Astrocyte (in vitro differentiated cells and primary cell): Measurements from ENCODE around the gene DYNC1I1. TPM values are rescaled to one million over a fixed set of nuclear protein-coding genes. Genes with fewer than 3 reads are reported as not detected.

Experiments used
- DNase-seq: peaks from one replicate; pipeline ENCODE4 v3.0.0-alpha.2; 2010; ENCODE audit warnings: low read depth
- FAIRE-seq: peaks from 2 replicates; lab custom pipeline; 2011; peaks lifted over from hg19 to GRCh38; lab: Jason Lieb, UNC
- H2AFZ ChIP-seq: 2 replicates; pipeline ENCODE4 v1.6.0; 2012; ENCODE audit warnings: low read depth, low read length, inconsistent platforms
- H3K27ac ChIP-seq: 2 replicates; pipeline ENCODE4 v1.5.1; 2011; ENCODE audit warnings: low read depth, low read length, inconsistent platforms
- H3K27me3 ChIP-seq: 2 replicates; pipeline ENCODE4 v1.6.0; 2011; ENCODE audit warnings: low read length, inconsistent platforms; ENCODE audit not compliant: insufficient read depth
- H3K36me3 ChIP-seq: 2 replicates; pipeline ENCODE4 v1.5.1; 2011; ENCODE audit warnings: low read length, inconsistent platforms; ENCODE audit not compliant: insufficient read depth
- H3K4me1 ChIP-seq: 2 replicates; pipeline ENCODE4 v1.5.1; 2011; ENCODE audit warnings: low read length, inconsistent platforms; ENCODE audit not compliant: insufficient read depth
- H3K4me2 ChIP-seq: 2 replicates; pipeline ENCODE4 v1.6.0; 2012; ENCODE audit warnings: low read length, inconsistent platforms
- H3K4me3 ChIP-seq: 2 replicates; pipeline ENCODE4 v1.5.1; 2011; ENCODE audit warnings: low read depth, mild to moderate bottlenecking, low read length, inconsistent platforms; ENCODE audit not compliant: insufficient read depth
- H3K79me2 ChIP-seq: 2 replicates; pipeline ENCODE4 v1.6.0; 2012; ENCODE audit warnings: mild to moderate bottlenecking, low read length, inconsistent platforms; ENCODE audit not compliant: insufficient read depth
- H3K9ac ChIP-seq: 2 replicates; pipeline ENCODE4 v1.6.0; 2012; ENCODE audit warnings: mild to moderate bottlenecking, low read length, inconsistent platforms
- H3K9me3 ChIP-seq: 2 replicates; pipeline ENCODE4 v1.5.1; 2012; ENCODE audit warnings: low read depth, mild to moderate bottlenecking, low read length, inconsistent platforms; ENCODE audit not compliant: insufficient read depth
- H4K20me1 ChIP-seq: 2 replicates; pipeline ENCODE4 v1.6.0; 2012; ENCODE audit warnings: low read length, inconsistent platforms; ENCODE audit not compliant: insufficient read depth
- H3K27ac Mint-ChIP-seq: one replicate; pipeline ENCODE4 v1.8.0; 2021; ENCODE audit warnings: mild to moderate bottlenecking, mixed read lengths; ENCODE audit not compliant: unreplicated experiment
- H3K27me3 Mint-ChIP-seq: one replicate; pipeline ENCODE4 v1.8.0; 2021; ENCODE audit warnings: low read depth, mixed read lengths; ENCODE audit not compliant: unreplicated experiment
- H3K36me3 Mint-ChIP-seq: one replicate; pipeline ENCODE4 v1.8.0; 2021; ENCODE audit warnings: low read depth, mixed read lengths; ENCODE audit not compliant: unreplicated experiment
- H3K4me1 Mint-ChIP-seq: one replicate; pipeline ENCODE4 v1.8.0; 2021; ENCODE audit warnings: low read depth, mixed read lengths; ENCODE audit not compliant: unreplicated experiment
- H3K4me3 Mint-ChIP-seq: one replicate; pipeline ENCODE4 v1.8.0; 2021; ENCODE audit warnings: mild to moderate bottlenecking, moderate library complexity, mixed read lengths; ENCODE audit not compliant: unreplicated experiment
- H3K9me3 Mint-ChIP-seq: one replicate; pipeline ENCODE4 v1.8.0; 2021; ENCODE audit warnings: mild to moderate bottlenecking, mixed read lengths; ENCODE audit not compliant: unreplicated experiment
- EZH2 ChIP-seq: IDR thresholded peaks from 2 replicates; pipeline ENCODE4 v1.6.1; 2012; ENCODE audit warnings: mild to moderate bottlenecking, low read length, inconsistent platforms; ENCODE audit not compliant: insufficient read depth
- total RNA-seq: library from RNA; stranded (reverse); gene quantifications from 2 replicates; pipeline ENCODE4 v1.2.1, GENCODE V29; 2021
- TF ChIP-seq, protein P1 (sequence below): IDR thresholded peaks from 2 replicates; pipeline ENCODE4 v1.5.1; 2011; ENCODE audit warnings: low read depth, mild to moderate bottlenecking, inconsistent platforms, low read length, moderate library complexity; ENCODE audit not compliant: insufficient read depth

The DYNC1I1 gene
- total RNA-seq, 1 donor from 2014 or later, result 3.2 TPM

DNA sequence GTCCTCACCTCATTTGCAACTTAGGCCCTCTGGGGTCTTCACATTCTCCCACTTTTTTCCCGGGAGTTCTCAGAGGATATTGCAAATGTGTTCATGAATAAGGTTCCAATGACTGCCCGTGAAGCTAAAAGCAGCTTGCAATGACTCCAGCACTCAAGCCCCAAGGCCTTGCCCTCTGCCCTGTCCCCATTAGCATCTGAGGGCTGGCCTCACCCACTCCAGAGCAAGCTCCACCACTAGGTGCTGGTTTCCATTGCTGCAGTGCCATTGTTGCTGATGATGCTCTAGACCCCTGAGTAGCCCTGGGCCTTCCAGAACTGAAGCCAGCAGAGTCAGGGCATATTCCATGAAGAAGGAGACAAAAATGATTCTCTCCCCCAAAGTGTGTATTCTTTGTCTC lies 236.8 kb downstream of the DYNC1I1 start:
- H4K20me1 ChIP-seq, result no peaks in the 10 kb centered on the region
- H3K27ac Mint-ChIP-seq, result no peak overlapping the region
- H3K4me3 Mint-ChIP-seq, result no peak overlapping the region
- H3K9me3 Mint-ChIP-seq, result peaks cover 3% of the 10 kb centered on the region
- no peak overlapping the region for H2AFZ ChIP-seq
- H3K27me3 ChIP-seq, result no peaks in the 10 kb centered on the region
- H3K79me2 ChIP-seq, result no peaks in the 10 kb centered on the region
- H3K9me3 ChIP-seq, result no peaks in the 10 kb centered on the region
- H3K9ac ChIP-seq, result no peak overlapping the region
- peaks cover 6% of the 10 kb centered on the region for H3K27me3 Mint-ChIP-seq
- H3K27ac ChIP-seq, result no peak overlapping the region
- FAIRE-seq, result no peak
- DNase-seq, result no peak
- no peaks in the 10 kb centered on the region for H3K4me1 Mint-ChIP-seq
- TF ChIP-seq, protein P1, sequence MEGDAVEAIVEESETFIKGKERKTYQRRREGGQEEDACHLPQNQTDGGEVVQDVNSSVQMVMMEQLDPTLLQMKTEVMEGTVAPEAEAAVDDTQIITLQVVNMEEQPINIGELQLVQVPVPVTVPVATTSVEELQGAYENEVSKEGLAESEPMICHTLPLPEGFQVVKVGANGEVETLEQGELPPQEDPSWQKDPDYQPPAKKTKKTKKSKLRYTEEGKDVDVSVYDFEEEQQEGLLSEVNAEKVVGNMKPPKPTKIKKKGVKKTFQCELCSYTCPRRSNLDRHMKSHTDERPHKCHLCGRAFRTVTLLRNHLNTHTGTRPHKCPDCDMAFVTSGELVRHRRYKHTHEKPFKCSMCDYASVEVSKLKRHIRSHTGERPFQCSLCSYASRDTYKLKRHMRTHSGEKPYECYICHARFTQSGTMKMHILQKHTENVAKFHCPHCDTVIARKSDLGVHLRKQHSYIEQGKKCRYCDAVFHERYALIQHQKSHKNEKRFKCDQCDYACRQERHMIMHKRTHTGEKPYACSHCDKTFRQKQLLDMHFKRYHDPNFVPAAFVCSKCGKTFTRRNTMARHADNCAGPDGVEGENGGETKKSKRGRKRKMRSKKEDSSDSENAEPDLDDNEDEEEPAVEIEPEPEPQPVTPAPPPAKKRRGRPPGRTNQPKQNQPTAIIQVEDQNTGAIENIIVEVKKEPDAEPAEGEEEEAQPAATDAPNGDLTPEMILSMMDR, result no peak
- no peak for TF ChIP-seq EZH2
- no peaks in the 10 kb centered on the region for H3K36me3 Mint-ChIP-seq
- H3K36me3 ChIP-seq, result no peaks in the 10 kb centered on the region
- H3K4me3 ChIP-seq, result no peak overlapping the region
- H3K4me2 ChIP-seq, result no peak overlapping the region
- H3K4me1 ChIP-seq, result no peaks in the 10 kb centered on the region

DNA sequence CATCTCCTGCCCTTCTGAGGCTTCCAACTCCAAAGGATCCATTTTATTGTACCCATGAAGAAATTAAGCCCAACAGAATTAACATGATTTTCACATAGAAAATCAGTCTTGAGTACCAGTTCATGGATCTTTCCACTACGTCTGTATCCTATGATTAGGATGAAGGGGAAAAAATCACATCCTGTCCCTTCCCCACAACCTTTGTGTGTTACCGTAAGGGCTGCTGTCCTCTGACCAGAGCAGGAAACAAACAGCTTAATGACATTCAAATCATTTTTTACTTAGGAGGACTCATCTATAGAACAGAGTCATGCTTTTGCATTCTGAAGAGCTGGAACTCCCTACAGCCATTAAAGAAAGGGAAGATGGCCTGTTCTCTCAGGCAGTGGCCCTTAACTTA lies 241.5 kb downstream of the DYNC1I1 start:
- no peaks in the 10 kb centered on the region for H3K36me3 Mint-ChIP-seq
- no peaks in the 10 kb centered on the region for H3K27me3 ChIP-seq
- H3K4me3 Mint-ChIP-seq, result no peak overlapping the region
- H4K20me1 ChIP-seq, result no peaks in the 10 kb centered on the region
- H3K4me3 ChIP-seq, result no peak overlapping the region
- no peaks in the 10 kb centered on the region for H3K4me1 ChIP-seq
- no peak overlapping the region for H2AFZ ChIP-seq
- TF ChIP-seq, protein P1, result no peak
- TF ChIP-seq EZH2, result no peak
- no peak overlapping the region for H3K27ac Mint-ChIP-seq
- H3K9ac ChIP-seq, result no peak overlapping the region
- H3K4me2 ChIP-seq, result no peak overlapping the region
- H3K27ac ChIP-seq, result no peak overlapping the region
- H3K9me3 Mint-ChIP-seq, result peaks cover 3% of the 10 kb centered on the region
- no peaks in the 10 kb centered on the region for H3K36me3 ChIP-seq
- peaks cover 4% of the 10 kb centered on the region for H3K4me1 Mint-ChIP-seq
- no peak for FAIRE-seq
- no peaks in the 10 kb centered on the region for H3K9me3 ChIP-seq
- no peaks in the 10 kb centered on the region for H3K79me2 ChIP-seq
- peaks cover 3% of the 10 kb centered on the region for H3K27me3 Mint-ChIP-seq
- no peak for DNase-seq

DNA sequence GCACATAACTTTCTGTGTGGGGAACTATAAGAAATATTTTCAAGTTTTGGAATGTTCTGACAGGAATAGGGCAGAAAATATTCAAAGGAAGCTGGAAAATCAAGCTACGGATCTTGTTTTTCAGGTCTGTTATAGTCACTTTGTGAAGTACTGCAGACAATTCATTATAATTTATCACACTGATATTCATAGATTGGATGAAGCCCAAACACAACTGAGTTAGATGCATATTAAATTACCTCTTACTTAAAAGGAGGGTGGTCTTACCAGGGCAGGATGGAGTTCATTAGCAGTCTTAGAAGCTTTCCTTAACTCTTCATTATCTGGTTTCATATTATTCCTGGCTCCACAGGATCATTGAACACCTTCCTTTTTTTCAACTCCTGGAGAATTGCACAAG lies 242.3 kb downstream of the DYNC1I1 start:
- no peak for FAIRE-seq
- TF ChIP-seq, protein P1, result no peak
- TF ChIP-seq EZH2, result no peak
- H3K27ac Mint-ChIP-seq, result no peak overlapping the region

More for the DNA sequence above, 242.3 kb downstream of the DYNC1I1 start:
- Histone ChIP-seq H3K9ac (no peak overlapping the region), H3K4me2 (no peak overlapping the region), H3K9me3 (no peaks in the 10 kb centered on the region), H3K4me1 (no peaks in the 10 kb centered on the region), H3K27ac (no peak overlapping the region), H4K20me1 (no peaks in the 10 kb centered on the region), H2AFZ (no peak overlapping the region), H3K27me3 (no peaks in the 10 kb centered on the region), H3K4me3 (no peak overlapping the region), H3K79me2 (no peaks in the 10 kb centered on the region), H3K36me3 (no peaks in the 10 kb centered on the region)
- peaks cover 3% of the 10 kb centered on the region for H3K27me3 Mint-ChIP-seq
- peaks cover 3% of the 10 kb centered on the region for H3K9me3 Mint-ChIP-seq
- H3K36me3 Mint-ChIP-seq, result no peaks in the 10 kb centered on the region
- DNase-seq, result no peak
- peaks cover 4% of the 10 kb centered on the region for H3K4me1 Mint-ChIP-seq
- no peak overlapping the region for H3K4me3 Mint-ChIP-seq
